Activated CD4-positive, alpha-beta T cell treated with anti-CD3 and anti-CD28 coated beads, Interleukin-2, amount 50 U/mL, for 48 hours (primary cell): ENCODE measurements around the gene STX2.
"Not testable (repeated sequence)": the region's sequence is repeated elsewhere in the genome, so short reads cannot be mapped to it uniquely, and the experiment has no call there.

Experiments
- DNase-seq, 2 experiments: peaks; one replicate each; pipeline ENCODE4 v3.0.0-alpha.2; 2020

STX2 gene

GRCh38 chr12:130762319-130762675 is 76.8 kb downstream of the STX2 start:
- no peak for DNase-seq

- DNase-seq, result peak; percentile 73 to 78
Observed at GRCh38 chr12:130761537-130762318, 77.3 kb downstream of the STX2 start.

- no peak for DNase-seq
Observed at GRCh38 chr12:130754234-130754901, 84.7 kb downstream of the STX2 start.

GRCh38 chr12:130752692-130753230 is 86.3 kb downstream of the STX2 start:
- no peak for DNase-seq

GRCh38 chr12:130752037-130752436 is 87.0 kb downstream of the STX2 start:
- not testable (repeated sequence) for DNase-seq

GRCh38 chr12:130748786-130749185 is 90.3 kb downstream of the STX2 start:
- no peak for DNase-seq

GRCh38 chr12:130747867-130748740 is 90.9 kb downstream of the STX2 start:
- peak; percentile 84 to 86 for DNase-seq

DNA sequence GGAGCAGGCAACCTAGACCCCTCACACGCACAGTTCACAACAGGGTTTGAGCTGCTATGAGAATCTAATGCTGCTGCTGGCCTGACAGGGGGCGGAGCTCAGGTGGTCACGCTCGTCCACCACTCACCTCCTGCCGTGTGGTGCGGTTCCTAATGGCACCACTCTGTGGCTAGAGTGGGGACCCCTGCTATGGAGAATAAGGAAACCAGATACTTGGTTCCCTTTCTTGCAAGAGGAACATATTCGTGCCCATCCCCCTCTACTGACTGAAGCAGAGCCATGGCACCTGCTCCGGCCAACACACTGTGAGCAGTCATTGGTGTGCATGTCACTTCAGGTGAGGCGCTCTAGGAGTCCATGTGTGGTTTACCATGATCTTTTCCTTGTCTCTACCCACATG is 92.5 kb downstream of the STX2 start:
- no peak for DNase-seq

DNA sequence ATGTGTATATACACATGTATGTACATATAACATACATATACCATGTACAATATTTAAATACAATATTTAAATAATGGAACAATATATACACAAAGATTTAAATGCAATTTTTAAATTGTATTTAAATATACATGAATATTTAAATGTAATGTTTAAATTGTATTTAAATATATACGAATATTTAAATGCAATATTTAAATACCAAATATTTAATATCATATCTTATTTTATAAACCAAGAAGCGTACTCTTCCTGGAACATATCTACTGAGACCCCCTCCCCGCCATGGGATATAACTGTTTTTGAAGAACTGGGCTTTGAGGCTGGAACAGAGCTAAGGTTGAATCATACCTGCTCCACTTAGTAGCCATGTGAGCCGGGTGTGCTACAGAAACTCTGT is 93.1 kb downstream of the STX2 start:
- no peak for DNase-seq

DNA sequence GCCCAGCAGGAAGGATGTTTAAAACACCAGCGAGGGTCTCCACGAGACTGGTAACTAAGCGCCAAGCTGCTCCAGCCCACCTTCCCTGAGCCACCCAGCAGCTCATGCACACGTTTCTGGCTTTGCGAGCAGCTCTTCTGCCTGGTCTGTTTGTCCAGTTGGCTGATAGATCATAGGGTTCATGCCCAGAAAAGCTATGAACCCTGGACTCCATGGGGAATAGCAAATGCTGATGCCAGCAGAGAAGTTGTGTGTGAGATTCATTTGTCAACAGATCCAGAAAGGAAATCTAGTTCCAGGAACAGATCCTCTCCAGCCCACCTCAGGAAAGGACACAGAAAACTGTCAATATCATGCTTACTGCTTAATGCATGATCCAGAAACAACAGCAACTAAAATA is 94.8 kb downstream of the STX2 start:
- DNase-seq, result no peak

DNA sequence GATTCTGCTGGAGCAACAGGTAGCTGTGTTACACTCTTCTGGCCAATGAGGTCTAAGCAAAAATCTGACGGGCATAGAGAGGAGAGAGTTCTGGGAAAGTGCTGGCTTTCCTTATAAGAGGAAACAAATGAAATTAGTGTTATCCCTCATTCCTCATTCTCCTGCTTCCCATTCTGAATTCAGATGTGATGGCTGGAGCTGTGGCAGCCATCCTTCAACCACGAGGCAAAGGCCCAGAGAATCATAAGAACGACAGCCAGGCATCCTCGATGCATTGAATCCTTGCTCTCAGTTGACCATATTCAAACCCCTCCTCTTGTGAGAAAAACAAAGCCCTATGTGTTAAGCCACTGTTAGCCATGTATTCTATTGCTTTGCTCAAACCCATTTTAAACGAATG is 95.4 kb downstream of the STX2 start:
- no peak for DNase-seq

GRCh38 chr12:130743176-130743575 is 95.9 kb downstream of the STX2 start:
- DNase-seq, result no peak

GRCh38 chr12:130742716-130743115 is 96.3 kb downstream of the STX2 start:
- no peak for DNase-seq

DNA sequence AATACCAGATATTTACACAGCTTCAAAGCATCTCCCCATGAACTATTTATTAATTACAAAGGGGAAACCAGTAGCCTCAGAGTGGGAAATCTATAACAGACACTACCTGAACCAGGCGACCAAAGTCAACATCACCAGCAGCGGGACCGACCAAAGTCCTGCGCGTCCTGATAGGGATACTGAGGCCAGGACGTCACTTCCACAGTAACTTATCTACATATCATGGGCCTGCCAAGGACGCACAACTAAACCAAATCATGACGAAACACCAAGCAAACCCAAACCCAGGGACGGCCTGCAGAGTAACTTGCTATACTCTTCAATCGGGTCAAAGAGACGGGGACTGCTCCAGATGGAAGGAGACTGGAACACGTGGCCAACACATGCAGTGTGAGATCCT is 96.9 kb downstream of the STX2 start:
- no peak for DNase-seq
